Panc1 (cell line): Measurements from ENCODE around the gene TANC1. TPM values are rescaled to one million over a fixed set of nuclear protein-coding genes. Genes with fewer than 3 reads are reported as not detected.

Experiments
- ATAC-seq: fragments of 200-7000 bp; cut with Tn5 transposase; 2 replicates; pipeline ENCODE4 v1.9.1; 2020; ENCODE audit warnings: mild to moderate bottlenecking, moderate library complexity
- BruUV-seq: library from RNA; stranded (reverse); fragments of 400-500 nt; replicated peaks from 2 replicates; lab custom pipeline; 2021; lab: Mats Ljungman, UMichigan
- CTCF ChIA-PET: fragments of 300-600 bp; sonication (Branson Sonifier 250); formaldehyde crosslinking; loops from one replicate; lab custom pipeline; 2022; ENCODE audit warnings: antibody characterized with exemption; lab: Charles Lee
- POLR2A ChIA-PET: fragments of 300-600 bp; sonication (Branson Sonifier 250); formaldehyde crosslinking; loops from one replicate; lab custom pipeline; 2022; ENCODE audit warnings: antibody characterized with exemption; lab: Charles Lee
- DNase-seq: peaks from one replicate; pipeline ENCODE4 v3.0.0-alpha.2; 2010; ENCODE audit warnings: low read depth, low spot score
- H3K27ac ChIP-seq: 2 replicates; pipeline ENCODE4 v1.5.1; 2011; ENCODE audit warnings: mild to moderate bottlenecking, low read length, inconsistent platforms
- H3K27me3 ChIP-seq: fragments of 200-500 bp; sonication (Bioruptor generic); 2 replicates; pipeline ENCODE4 v1.6.0; 2014; ENCODE audit warnings: low read length, inconsistent platforms; ENCODE audit not compliant: control insufficient read depth, insufficient read depth
- H3K36me3 ChIP-seq: fragments of 200-500 bp; sonication (Bioruptor generic); 2 replicates; pipeline ENCODE4 v1.5.1; 2014; ENCODE audit warnings: inconsistent platforms, mild to moderate bottlenecking, low read length, moderate library complexity; ENCODE audit not compliant: control insufficient read depth, insufficient read depth
- H3K4me1 ChIP-seq: 2 replicates; pipeline ENCODE4 v1.5.1; 2011; ENCODE audit warnings: inconsistent platforms, mild to moderate bottlenecking, low read length, moderate library complexity; ENCODE audit not compliant: control insufficient read depth, insufficient read depth
- H3K4me3 ChIP-seq, 2 experiments: 2 replicates each; pipeline ENCODE4 v1.5.1; 2011 to 2012; ENCODE audit warnings: low read depth in 2 of 2, low read length in 2 of 2, mild to moderate bottlenecking in 2 of 2, inconsistent platforms in 1 of 2, moderate library complexity in 1 of 2
- H3K9me3 ChIP-seq: fragments of 200-500 bp; sonication (Bioruptor generic); 2 replicates; pipeline ENCODE4 v1.5.1; 2014; ENCODE audit warnings: low read depth, mild to moderate bottlenecking, inconsistent platforms, low read length, moderate library complexity; ENCODE audit not compliant: control insufficient read depth, insufficient read depth
- POLR2AphosphoS5 ChIP-seq: IDR thresholded peaks from 2 replicates; pipeline ENCODE4 v1.6.1; 2012; ENCODE audit warnings: mild to moderate bottlenecking, low read depth, low read length, moderate library complexity
- SIN3A ChIP-seq: IDR thresholded peaks from 2 replicates; pipeline ENCODE4 v1.6.1; 2012; ENCODE audit warnings: low read depth, mild to moderate bottlenecking, low read length, moderate library complexity, borderline replicate concordance; ENCODE audit not compliant: insufficient read depth
- TCF7L2 ChIP-seq: IDR thresholded peaks from 2 replicates; pipeline ENCODE4 v1.6.1; 2011; ENCODE audit warnings: mild to moderate bottlenecking, low read depth, low read length, inconsistent platforms
- in situ Hi-C: cut with HindIII; loops from 2 replicates; pipeline ENCODE4 v1.10.0; 2016; ENCODE audit warnings: low sequenced_read_pairs, low pct_unique_long_range_greater_than_20kb
- intact Hi-C: fragments of 100-400 bp; cut with micrococcal nuclease; formaldehyde crosslinking; loops from one replicate; pipeline ENCODE4 v1.10.0; 2022; ENCODE audit not compliant: unreplicated experiment
- total RNA-seq: library from RNA; stranded (reverse); gene quantifications from one replicate; pipeline ENCODE4 v1.2.1, GENCODE V29; 2021; ENCODE audit not compliant: unreplicated experiment
- TF ChIP-seq, protein P1 (sequence below): fragments of 450-650 bp; IDR thresholded peaks from 2 replicates; pipeline ENCODE4 v1.5.1; 2017; ENCODE audit warnings: mild to moderate bottlenecking
- TF ChIP-seq, protein P2 (sequence below), 2 experiments: IDR thresholded peaks; 2 replicates each; pipeline ENCODE4 v1.6.1; 2011 to 2012; ENCODE audit warnings: low read depth in 2 of 2, control low read depth in 1 of 2, low read length in 1 of 2, mild to moderate bottlenecking in 1 of 2, moderate library complexity in 1 of 2; ENCODE audit not compliant: insufficient read depth in 1 of 2

The TANC1 gene
- total RNA-seq, 1 experiment from 2014 or later = 44.3 TPM

DNA sequence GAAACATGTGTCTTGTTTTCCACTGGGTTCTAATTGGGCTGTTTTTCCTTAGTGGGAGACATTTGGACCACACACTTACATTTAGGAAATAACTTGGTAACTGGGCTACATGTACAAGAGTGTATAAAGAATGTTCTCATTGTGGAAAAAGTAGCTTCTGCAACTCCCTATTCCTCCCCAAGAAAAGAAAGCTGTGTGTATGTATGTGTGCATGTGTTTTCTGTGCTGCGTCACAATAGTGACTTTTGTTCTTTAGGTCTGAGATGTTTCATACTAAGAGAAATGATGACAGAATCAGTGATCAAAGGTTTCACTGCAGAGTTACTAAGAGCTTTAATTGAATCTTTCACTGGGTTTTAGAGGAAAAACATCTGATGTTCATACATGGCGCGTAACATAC is 82.7 kb downstream of the TANC1 start:
- no peaks in the 10 kb centered on the region for H3K9me3 ChIP-seq
- TF ChIP-seq POLR2AphosphoS5 (no peak), SIN3A (no peak), TCF7L2 (no peak)
- TF ChIP-seq, protein P1, sequence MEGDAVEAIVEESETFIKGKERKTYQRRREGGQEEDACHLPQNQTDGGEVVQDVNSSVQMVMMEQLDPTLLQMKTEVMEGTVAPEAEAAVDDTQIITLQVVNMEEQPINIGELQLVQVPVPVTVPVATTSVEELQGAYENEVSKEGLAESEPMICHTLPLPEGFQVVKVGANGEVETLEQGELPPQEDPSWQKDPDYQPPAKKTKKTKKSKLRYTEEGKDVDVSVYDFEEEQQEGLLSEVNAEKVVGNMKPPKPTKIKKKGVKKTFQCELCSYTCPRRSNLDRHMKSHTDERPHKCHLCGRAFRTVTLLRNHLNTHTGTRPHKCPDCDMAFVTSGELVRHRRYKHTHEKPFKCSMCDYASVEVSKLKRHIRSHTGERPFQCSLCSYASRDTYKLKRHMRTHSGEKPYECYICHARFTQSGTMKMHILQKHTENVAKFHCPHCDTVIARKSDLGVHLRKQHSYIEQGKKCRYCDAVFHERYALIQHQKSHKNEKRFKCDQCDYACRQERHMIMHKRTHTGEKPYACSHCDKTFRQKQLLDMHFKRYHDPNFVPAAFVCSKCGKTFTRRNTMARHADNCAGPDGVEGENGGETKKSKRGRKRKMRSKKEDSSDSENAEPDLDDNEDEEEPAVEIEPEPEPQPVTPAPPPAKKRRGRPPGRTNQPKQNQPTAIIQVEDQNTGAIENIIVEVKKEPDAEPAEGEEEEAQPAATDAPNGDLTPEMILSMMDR = no peak
- TF ChIP-seq, protein P2, sequence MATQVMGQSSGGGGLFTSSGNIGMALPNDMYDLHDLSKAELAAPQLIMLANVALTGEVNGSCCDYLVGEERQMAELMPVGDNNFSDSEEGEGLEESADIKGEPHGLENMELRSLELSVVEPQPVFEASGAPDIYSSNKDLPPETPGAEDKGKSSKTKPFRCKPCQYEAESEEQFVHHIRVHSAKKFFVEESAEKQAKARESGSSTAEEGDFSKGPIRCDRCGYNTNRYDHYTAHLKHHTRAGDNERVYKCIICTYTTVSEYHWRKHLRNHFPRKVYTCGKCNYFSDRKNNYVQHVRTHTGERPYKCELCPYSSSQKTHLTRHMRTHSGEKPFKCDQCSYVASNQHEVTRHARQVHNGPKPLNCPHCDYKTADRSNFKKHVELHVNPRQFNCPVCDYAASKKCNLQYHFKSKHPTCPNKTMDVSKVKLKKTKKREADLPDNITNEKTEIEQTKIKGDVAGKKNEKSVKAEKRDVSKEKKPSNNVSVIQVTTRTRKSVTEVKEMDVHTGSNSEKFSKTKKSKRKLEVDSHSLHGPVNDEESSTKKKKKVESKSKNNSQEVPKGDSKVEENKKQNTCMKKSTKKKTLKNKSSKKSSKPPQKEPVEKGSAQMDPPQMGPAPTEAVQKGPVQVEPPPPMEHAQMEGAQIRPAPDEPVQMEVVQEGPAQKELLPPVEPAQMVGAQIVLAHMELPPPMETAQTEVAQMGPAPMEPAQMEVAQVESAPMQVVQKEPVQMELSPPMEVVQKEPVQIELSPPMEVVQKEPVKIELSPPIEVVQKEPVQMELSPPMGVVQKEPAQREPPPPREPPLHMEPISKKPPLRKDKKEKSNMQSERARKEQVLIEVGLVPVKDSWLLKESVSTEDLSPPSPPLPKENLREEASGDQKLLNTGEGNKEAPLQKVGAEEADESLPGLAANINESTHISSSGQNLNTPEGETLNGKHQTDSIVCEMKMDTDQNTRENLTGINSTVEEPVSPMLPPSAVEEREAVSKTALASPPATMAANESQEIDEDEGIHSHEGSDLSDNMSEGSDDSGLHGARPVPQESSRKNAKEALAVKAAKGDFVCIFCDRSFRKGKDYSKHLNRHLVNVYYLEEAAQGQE (IDR thresholded peaks at IDR 0.05; ENCODE audit: insufficient read depth in 1 of 2, low read depth in 2 of 2, low read length in 1 of 2) = no peak
- no TSS peak for BruUV-seq
- H3K4me3 ChIP-seq = no peak overlapping the region
- ATAC-seq = no peak
- peaks cover 7% of the 10 kb centered on the region; the same call in 1 of the 2 replicates for H3K4me1 ChIP-seq
- intact Hi-C loops (no loop called here), in situ Hi-C loops (no loop called here)
- no peaks in the 10 kb centered on the region for H3K36me3 ChIP-seq
- H3K27me3 ChIP-seq = no peaks in the 10 kb centered on the region
- DNase-seq = no peak
- H3K27ac ChIP-seq = no peak overlapping the region
- ChIA-PET CTCF (interaction anchor here (0.6 kb wide), 1 partner anchor 227 kb away, joined by 3 read pairs; no protein-coding TSS in a partner anchor), POLR2A (interaction anchor here (0.6 kb wide), 1 partner anchor 234 kb away, joined by 6 read pairs; no protein-coding TSS in a partner anchor)

DNA sequence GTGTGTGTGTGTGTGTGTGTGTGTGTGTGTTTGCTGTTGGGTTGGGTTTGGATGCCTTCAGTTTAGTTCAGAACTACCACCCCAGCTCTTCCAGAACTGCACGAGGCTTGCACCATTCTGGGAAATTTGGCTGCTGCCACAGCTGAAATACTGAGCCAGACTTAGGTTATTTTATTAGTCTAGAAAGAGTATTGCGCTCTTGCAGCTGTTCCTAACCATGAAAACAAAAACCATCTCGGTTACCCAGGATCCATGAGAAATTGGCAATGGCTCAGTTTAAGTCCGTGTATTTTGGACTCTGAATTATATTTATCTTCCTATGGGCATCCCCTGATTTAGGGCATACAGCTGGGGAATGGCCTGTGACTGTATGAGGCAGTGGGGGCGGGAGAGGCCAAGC is 83.2 kb downstream of the TANC1 start:
- Histone ChIP-seq H3K27ac (no peak overlapping the region), H3K9me3 (no peaks in the 10 kb centered on the region), H3K27me3 (no peaks in the 10 kb centered on the region), H3K4me3 (no peak overlapping the region), H3K4me1 (peaks cover 7% of the 10 kb centered on the region; the same call in 1 of the 2 replicates), H3K36me3 (no peaks in the 10 kb centered on the region)
- intact Hi-C loops = no loop called here
- ChIA-PET POLR2A (interaction anchor here (0.6 kb wide), 2 partner anchors 10 to 234 kb away, joined by 3 to 6 read pairs; no protein-coding TSS in a partner anchor), CTCF (interaction anchor here (0.6 kb wide), 1 partner anchor 227 kb away, joined by 3 read pairs; no protein-coding TSS in a partner anchor)
- TF ChIP-seq SIN3A (no peak), TCF7L2 (no peak), POLR2AphosphoS5 (no peak)
- TF ChIP-seq, protein P2 (IDR thresholded peaks at IDR 0.05; ENCODE audit: insufficient read depth in 1 of 2, low read depth in 2 of 2, low read length in 1 of 2) = no peak
- TF ChIP-seq, protein P1 = no peak
- ATAC-seq = no peak
- BruUV-seq = no TSS peak
- no peak for DNase-seq
- in situ Hi-C loops = no loop called here
